NCI-H2227 (cell line): ENCODE results near the gene OCA2.

Source experiments
- DNase-seq: peaks from one replicate; lab custom pipeline; 2025; ENCODE audit not compliant: unreplicated experiment; lab: John Stamatoyannopoulos, UW

Gene OCA2

DNA sequence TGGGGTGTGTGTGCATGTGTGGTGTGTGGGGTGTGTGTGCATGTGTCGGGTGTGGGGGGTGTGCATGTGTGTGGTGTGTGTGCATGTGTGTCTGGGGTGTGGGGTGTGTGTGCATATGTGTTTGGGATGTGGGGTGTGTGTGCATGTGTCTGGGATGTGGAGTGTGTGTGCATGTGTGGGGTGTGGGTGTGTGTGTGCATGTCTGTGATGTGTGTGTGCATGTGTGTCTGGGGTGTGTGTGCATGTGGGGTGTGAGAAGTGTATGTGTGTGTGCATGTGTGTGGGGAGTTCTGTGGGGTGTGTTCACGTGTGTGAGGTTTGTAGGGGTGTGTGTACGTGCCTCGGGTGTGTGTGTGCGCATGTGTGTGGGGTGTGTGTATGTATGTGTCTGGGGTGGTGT lies 6.7 kb upstream of the OCA2 start:
- DNase-seq = no peak

DNA sequence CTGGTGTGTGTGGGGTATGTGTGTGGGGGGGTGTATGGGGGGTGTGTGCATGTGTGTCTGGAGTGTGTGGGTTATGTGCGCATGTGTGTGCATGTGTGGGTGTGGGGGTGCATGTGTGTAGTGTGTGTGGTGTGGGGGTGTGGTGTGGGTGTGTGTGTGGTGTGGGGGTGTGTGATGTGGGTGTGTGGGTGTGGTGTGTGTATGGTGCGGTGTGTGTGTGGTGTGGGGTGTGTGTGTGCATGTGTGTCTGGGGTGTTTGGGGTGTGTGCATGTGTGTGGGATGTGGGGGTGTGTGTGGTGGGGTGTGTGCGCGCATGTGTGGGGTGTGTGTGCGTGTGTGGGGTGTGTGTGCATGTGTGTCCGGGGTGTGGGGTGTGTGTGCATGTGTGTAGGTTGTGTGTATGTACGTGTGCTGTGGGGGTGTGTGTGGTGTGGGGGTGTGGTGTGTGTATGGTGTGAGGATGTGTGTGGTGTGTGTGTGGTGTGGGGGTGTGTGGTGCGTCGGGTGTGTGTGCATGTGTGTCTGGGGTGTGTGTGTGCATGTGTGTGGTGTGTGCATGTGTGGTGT lies 6.2 kb upstream of the OCA2 start:
- no peak for DNase-seq

DNA sequence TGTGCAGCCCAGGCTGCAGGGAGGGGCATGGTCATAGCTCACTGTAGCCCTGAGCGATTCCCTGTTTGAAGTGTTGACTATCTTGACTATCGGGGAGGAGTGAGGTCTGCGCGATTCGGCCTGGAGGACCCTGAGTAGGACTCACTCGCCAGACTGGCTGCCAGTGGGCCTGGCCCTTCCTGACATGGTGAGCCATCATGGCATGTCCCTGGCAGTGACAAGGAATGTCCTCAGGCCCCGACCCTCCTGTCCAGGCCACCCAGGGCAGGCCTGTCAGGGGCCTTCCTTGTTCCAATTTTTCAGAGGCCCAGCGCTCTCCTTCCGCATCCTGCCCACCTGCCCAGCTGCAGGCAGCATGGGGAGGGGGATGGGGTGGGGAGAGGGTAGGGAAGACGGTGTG lies 5.2 kb upstream of the OCA2 start:
- DNase-seq = no peak

DNA sequence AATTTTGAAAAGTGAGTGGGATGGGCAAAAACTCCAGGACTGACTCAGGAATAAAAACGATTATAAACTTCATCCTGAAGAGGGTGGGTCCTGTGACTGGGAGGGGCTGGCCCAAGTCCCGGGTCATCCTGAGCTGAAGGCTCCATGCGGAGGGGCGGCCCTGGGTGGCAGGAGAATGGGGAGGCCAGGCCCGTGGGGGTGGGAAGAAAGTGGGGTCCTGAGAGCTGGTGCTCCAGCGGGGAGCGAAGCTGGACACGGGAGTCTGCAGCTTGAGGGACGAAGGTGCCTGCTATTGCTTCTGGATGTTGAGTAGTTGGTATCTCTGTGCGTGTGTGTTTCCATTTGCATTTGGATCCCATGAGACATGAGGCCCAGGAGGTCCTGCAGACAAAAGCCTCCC lies 4.7 kb upstream of the OCA2 start:
- DNase-seq = no peak

DNA sequence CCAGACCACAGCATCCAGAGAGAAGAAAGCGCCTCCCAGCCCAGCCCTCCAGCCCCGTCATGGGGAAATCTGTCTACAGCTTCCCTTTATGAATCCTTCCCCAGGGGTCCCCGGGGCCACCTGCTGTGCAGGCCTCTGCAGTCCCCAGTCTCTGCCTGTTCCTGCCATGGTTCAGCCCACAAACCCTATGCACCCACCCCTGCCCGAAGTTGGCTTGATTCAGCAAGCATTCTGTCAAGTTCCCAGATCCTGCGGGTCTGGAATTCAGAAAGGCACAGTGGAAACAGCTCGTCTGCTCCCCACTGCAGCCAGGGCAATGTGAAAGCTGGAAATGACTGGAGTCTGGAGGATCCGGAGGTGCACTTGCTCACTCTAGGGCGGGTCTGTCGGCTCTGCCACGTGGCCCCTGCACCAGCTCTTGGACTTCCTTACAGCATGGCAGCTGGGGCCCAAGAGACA lies 2.9 kb upstream of the OCA2 start:
- no peak for DNase-seq

DNA sequence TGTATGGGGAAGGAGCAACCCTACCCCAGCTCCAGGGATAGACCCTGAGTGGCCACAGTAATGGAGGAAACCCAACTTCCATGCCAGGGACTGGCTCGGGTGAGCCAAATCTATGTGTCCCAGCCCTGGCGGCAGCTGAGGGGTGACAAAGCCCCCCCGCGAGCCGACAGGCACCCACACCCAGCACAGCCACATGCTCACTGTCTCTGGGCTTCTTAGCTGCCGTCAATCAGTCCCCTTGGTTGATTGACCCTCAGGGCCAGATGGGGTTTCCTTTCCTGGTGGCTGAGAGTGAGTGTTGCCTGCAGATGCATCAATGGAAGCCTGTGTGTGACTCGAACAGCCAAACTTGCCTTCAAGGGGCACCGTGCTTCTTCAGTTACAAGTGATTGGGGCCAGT lies 2.1 kb upstream of the OCA2 start:
- DNase-seq = no peak

DNA sequence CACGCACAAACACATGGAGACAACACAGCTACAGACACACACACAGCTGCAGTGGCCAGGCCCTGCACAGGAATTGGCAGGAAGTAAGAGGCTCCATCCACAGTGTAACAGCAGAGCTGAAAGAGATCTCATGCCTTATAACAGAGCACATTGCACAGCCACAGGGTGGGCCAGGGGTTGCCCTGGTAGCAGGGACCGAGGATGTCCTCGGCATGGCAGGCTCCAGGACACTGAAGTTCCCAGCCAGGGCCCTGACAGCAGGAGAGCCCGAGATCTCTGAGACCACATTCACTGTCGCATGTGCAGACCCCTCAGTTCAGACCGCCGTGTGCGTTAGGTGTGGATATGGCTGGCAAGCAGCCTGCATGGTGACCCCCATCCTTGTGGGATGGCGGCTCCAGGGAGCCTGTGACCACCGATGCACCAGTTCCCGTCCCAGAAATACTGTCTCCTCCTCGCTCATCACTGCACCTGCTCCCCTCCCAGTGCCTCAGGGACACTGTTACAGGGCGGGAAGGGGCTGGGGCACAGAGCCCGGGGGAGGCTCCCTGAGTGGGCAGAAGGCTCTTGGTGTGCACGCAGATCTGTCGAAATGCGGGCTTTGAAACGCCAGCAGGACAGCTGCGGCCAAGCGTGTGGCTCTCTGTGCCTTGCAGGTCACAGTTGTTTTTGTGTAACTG lies 1.5 kb upstream of the OCA2 start:
- DNase-seq = no peak

DNA sequence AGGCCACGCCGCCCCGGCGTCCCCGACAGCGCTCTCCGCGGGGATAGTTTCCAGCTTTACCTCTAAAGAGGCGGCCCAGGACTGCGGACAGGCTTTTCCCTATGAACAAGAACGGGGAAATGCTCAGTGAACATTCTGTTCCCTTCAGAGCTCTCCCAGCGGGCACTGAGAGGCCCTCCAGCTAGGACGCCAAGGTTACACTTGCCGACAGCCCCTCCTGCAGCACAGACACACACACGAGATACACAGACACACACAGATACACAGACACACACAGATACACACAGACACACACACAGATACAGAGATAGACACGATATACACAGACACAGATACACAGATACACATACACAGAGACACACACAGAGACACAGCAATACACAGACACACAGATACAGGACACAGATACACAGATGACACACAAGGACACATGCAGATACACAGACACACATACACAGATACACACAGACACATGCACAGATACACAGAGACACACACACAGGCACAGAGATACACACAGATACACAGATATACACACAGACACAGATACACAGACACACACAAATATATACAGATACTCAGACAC lies 533 bp upstream of the OCA2 start:
- DNase-seq = no peak

DNA sequence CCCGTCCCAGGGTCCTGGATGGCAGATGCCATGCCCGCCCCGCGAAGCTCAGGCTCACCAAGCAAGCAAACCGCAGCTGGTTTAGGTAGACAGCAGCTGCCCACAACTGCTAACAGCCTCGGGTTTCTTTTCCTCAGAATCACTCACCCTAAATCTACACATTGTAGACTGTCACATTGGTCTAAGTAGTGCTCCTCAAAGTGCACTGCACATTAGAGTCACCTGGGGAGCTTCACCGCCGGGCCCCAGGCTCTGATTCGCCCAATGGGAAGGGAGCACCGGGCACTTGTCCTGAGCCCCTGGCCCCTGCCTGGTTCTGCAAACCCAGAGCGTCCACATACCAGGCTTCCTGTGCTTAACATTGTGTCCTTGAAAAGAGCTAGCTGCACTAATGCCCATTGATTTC lies 752 bp downstream of the OCA2 start:
- DNase-seq = no peak

DNA sequence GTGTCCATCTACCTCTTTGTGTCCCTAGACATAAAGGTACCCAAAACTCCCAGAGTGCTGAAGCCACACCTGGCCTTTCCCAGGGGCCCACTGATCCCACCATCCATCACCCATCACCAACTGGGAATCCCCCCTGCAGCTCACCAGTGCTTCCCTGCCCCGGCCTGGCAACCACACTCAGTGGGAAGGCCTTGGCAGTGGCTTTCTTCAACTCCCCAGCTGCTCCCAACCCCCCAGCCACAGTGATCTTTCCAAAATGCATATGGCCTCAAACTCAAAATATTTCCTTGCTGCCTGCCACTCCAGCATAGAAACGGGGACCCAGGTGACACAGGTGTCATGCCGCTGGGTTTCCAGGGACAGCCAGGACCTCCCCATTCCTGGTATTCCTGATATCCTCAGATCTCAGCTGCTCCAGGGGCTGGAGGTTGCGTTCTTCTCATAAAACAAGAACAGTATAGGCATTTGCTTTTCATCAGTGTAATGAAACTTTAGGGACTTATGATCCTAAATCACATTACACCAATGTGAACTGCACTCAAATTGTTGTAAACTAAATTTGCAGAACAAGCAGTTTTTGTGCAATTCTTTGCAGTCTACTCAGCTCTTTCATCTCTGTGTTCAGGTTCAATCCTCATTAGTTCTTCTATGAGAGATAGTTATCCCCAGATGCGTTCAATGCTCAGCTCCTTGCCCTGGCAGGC lies 1.3 kb downstream of the OCA2 start:
- DNase-seq = no peak

DNA sequence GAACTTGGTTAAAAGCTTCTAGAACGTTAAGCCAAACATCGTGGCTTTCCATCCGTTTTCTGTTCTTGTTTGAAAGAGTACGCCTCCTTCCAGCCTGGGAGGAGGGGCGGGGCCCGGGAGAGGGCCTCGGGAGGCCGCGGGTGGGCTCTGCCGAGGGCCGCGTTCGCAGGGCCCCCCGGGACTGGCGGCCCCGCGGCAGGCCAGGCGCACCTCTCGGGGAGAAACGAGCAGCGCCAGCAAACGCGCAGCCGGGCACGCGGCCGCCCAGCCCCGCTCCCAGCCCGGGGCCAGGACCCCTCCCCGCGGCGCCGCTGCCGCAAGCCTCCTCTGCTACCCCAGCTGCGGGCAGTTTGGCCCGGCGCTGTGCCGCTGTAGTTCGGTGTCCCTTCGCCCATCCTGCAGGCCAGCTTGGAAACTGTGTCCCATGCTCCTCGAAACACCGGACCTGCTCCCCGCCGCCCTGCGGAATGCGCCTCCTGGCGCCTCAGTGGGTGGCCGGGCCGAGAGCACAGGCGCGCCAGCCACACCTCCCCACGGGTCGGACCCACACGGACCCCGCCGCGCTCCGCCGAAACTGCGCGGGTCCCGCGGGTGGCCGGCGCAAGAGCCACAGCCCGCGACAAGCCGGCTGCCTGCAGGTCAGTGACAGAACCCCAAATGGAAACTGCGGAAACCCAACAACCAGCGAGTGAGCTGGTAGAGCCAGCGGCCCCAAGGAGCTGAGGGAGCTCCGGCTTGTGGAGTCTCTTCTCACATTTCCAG lies 2.3 kb downstream of the OCA2 start:
- peak; percentile 16 for DNase-seq

DNA sequence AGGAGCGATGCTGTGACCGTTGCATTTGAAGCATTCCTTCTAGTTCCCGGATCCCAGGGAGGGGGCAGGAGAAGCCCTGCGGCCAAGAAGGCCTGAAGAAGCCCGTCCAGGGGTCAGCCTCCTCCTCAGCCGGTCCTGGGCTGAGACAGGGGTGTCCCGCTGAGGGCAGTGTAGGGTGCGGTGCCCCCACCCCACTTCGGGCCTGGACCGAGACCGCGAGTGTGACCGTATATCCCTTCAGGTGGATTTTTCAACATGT lies 2.8 kb downstream of the OCA2 start:
- DNase-seq = no peak

DNA sequence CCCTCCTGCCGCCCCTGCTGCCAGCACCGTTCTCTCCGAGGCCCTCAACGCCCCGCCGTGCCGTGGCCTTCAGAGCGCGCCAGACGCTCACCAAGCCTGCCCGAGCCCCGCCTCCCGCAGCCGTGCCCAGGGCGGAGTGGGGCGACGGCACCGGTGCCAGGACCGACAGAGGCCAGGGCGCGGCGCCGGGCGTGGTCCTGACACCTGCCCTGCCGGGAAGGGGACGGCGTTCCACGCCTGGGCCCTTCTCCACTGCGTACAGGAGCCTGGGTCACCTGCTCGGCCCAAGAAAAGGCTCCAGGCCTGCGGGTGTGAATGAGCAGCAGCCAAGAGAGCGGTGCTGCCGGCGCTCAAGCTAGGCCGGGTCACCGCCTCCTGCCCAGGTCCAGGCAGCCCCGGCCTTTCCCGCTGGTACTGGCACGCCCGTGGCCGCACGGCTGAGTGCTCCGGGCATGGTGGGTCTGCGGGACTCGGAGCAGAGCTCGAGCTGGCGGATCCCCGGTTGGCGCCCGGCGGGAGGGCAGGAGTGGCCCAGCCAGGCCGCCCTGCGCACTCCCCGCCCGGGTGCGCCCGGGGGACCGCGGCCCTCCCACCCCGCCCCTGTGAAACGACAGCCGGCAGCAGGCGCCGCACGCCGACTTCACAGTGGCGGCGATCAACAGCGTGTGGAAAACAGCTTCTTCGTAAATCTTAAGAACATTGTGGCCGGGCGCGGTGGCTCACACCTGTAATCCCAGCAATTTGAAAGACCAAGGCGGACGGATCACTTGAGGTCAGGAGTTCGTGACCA lies 4.2 kb downstream of the OCA2 start:
- DNase-seq = no peak

DNA sequence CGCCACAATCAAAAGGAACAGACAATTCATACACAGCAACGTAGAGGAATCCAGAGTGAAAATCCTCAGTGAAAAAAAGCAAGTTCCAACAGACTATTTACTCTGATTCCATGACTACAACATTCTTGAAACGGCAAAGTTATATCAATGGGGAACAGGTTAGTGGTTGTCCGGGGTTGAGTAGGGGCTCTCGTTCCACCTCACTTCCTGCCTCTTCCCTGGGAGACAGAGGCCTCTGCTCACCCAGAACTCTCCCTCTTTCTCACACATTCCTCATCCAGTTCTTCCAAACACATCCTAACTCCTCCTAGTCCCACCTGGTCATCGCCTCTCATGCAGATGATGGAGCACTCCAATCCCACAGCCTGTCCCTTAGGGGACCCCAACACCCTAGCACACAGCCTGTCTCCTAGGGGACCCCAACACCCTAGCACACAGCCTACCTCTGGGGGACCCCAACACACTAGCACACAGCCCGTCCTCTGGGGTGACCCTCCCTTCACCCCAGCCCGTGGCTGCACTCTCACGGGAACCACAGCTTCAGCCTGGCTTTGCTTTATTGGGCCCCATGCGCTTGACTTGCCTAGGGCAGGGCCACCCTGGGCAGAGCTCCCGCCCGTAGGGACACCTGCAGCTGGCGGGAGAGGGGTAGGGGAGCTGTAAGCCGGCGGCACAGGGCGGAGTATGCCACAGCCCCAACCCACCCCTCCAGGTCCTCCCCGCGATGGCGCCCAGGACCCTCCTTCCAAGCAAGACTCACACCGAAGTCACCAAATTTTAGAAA lies 5.2 kb downstream of the OCA2 start:
- no peak for DNase-seq

DNA sequence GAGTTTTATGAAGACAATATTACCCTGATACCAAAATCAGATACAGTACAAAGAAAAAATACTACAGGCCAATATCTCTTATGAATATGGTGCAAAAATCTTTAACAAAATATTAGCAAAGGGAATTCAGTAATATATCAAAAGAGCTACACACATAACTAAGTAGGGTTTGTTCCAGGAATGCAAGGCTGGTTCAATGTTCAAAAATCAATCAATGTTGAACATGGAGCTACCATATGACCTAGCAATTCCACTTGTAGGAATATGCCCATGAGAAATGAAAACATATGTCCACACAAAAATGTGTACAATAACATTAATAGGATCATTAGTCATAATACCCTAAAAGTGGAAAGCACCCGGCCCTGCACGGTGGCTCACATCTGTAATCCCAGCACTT lies 7.8 kb downstream of the OCA2 start:
- DNase-seq = no peak

DNA sequence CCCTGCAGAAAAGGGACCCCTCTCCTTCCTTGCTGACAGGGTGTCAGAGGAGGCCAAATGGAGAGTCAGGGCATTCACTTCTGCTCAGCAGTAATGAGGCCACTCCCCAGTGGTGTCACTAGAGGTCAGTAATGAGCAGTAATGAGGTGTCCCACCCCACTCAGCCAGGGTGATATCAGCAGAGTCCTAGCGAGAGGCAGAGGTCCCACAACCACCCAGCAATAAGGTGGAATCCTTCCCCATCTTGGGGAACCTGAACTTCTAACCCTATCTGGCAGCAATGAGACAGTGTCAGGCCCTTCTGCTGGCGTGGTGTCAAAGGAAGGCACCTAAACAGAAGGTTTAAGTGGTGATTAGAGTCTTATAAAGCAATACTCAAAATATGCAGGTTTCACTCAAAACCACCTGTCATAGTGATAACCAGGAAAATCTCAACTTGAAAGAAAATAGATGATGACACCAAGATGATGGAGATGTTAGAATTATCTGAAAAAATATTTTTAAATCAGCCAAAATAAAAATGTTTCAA lies 12.9 kb downstream of the OCA2 start:
- DNase-seq = no peak

DNA sequence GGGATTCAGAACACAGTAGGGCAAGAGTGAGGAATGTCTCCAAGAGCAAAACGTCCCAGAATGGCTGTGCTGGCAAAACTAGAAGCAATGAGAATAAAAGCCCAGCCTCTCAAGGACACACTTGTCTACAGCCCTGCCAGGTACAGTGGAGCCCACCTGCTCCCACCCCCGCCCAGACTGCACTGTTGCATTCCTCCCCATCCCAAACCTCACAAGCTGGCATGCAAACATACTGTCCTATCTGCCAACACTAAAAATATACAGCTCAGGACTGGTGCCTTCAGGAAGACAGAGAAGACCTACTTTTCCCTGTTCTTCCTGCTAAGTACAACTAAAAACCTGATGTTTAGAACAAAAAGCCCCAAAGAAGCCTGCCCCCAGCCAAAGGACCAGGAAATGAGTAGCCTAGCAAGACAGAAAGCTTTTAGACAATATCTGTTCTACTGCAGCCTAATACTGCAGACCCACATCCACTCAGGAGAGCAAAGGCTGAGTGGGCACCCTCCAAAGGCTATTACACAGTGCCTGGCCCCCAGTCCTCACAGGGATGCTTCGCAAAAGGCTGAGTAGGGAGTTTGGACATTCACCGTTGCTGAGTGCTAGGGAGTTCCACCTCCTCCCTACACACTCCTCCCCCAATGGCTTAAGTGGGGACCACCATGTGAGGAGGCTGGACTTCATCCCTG lies 13.5 kb downstream of the OCA2 start:
- DNase-seq = no peak

DNA sequence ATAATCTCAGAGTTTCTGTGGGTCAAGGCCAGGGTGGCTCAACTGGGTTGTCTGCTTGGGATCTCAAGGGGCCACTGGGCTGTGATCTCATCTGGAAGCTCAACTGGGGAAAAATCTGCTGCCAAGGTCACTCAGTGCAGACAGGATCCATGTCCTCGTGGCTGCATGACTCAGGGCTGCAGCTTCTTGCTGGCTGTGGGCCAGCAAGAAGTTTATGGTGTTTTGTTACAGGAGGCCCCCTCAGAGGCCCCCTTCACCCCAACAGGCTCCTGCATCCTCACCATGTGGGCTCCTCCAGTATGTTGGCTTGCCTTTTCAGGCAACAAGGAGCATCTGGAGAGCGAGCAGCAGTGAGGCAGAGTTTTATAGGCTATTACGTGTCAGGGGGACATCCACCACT lies 14.6 kb downstream of the OCA2 start:
- no peak for DNase-seq

DNA sequence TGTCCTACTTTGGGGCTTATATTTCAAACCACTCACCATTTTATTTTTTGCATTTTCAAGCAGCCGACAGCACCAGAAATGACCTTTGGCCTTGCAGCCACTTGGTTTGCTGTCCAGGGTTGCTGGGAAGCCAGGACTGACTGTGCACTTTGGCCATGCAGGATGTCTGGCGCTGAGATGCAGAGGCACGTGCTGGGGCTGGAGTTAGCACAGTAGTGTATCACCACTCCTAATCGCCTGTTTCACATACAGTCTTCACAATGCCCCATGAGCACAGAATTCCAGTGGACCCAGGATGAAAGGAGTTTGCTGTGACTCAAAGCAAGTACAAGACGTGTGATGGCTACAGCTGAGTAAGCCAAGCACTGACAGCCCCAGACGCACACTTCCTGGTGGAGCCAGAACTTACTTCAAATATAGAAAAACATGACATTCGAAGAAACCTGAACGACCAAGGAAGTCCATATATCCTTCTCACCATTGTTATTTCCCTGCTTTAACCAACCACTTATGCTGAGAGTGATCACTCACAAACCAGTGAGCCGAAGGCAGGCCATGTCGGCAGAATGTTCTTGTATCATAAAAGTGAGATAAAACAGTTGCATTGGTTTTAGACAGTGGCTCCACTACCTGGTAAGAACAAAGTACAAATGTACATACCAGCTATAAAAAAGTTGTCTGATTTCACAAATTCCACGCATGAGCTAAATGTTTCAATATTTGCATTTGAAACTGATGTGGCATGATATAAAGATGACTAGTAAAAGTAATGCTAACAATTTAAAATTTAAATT lies 16.0 kb downstream of the OCA2 start:
- DNase-seq = no peak
